Epithelial cell of esophagus (primary cell): Measurements from ENCODE around the gene LYG2.
"Not testable (repeated sequence)": the region's sequence is repeated elsewhere in the genome, so short reads cannot be mapped to it uniquely, and the experiment has no call there.

Experiments
- DNase-seq: peaks from one replicate; pipeline ENCODE4 v3.0.0; 2010; ENCODE audit warnings: low read depth
- H3K4me3 ChIP-seq: 2 replicates; pipeline ENCODE4 v1.5.1; 2011; ENCODE audit warnings: mild to moderate bottlenecking, low read length, control low read depth
- CTCF ChIP-seq: IDR thresholded peaks from 2 replicates; pipeline ENCODE4 v1.5.1; 2011; ENCODE audit warnings: low read depth, mild to moderate bottlenecking, low read length, control low read depth, inconsistent platforms; ENCODE audit not compliant: insufficient read depth; ENCODE audit errors: missing control alignments

LYG2 gene

DNA sequence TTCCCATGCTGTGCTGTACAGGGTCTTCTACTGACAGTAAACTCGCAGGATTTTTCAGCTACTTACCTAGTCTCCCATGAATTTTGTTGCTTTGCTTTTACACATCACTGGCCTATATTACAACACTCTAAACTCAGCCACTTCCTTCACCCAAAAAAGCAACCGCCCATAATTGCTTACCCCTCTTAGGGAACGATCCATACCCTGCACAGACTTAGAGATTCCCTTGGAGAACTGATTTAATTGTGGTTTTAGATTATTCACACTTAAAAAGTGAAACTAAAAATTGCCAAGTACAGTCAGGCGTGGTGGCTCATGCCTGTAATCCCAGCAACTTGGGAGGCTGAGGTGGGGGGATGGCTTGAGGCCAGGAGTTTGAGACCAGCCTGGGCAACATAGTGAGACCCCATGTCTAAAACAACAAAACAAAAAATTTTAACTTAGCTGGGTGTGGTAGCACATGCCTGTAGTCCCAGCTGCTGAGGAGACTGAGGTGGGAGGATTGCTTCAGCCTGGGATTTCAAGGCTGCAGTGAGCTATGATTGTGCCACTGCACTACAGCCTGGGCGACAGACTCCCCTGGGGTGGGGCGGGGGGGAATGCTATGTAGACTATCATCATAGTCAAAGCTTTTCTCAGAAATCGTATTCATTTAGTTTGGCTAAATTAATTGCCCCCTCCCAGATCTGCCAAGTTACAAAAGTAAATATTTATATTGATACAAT is 55.2 kb downstream of the LYG2 start:
- no peak for TF ChIP-seq CTCF
- H3K4me3 ChIP-seq: no peak overlapping the region
- DNase-seq: no peak

GRCh38 chr2:99198103-99198841 is 57.2 kb downstream of the LYG2 start:
- H3K4me3 ChIP-seq: no peak overlapping the region
- DNase-seq: peak; percentile 76
- no peak for TF ChIP-seq CTCF

- H3K4me3 ChIP-seq, DNase-seq: not testable (repeated sequence)
Observed at GRCh38 chr2:99192364-99192763, 63.1 kb downstream of the LYG2 start.
